Thymus (tissue), 11 donors: Measurements from ENCODE around the gene CNST. TPM values are rescaled to one million over a fixed set of nuclear protein-coding genes. Genes with fewer than 3 reads are reported as not detected.
"Not testable (repeated sequence)": the region's sequence is repeated elsewhere in the genome, so short reads cannot be mapped to it uniquely, and the experiment has no call there.

ENCODE experiments used
- DNase-seq, 9 donors: peaks; one replicate each; pipeline ENCODE4 v3.0.0-alpha.2; 2013; ENCODE audit warnings: low spot score in 9 of 9, low read depth in 6 of 9, missing footprints in 1 of 9
- H3K27ac ChIP-seq, 2 donors: one replicate each; pipeline ENCODE4 v1.5.1; 2013; ENCODE audit warnings: control low read depth in 1 of 2, low read depth in 1 of 2, low read length in 1 of 2, mild to moderate bottlenecking in 1 of 2, moderate library complexity in 1 of 2
- H3K27me3 ChIP-seq, 2 donors: one replicate each; pipeline ENCODE4 v1.5.1; 2013; ENCODE audit warnings: low read length in 1 of 2; ENCODE audit not compliant: control insufficient read depth in 2 of 2, insufficient read depth in 1 of 2
- H3K36me3 ChIP-seq, 2 donors: one replicate each; pipeline ENCODE4 v1.5.1; 2013; ENCODE audit warnings: low read length in 1 of 2, mild to moderate bottlenecking in 1 of 2, moderate library complexity in 1 of 2; ENCODE audit not compliant: control insufficient read depth in 2 of 2, insufficient read depth in 2 of 2
- H3K4me1 ChIP-seq, 2 donors: one replicate each; pipeline ENCODE4 v1.5.1; 2013; ENCODE audit warnings: low read length in 2 of 2; ENCODE audit not compliant: control insufficient read depth in 2 of 2, insufficient read depth in 2 of 2
- H3K4me3 ChIP-seq, 2 donors: one replicate each; pipeline ENCODE4 v1.5.1; 2013; ENCODE audit warnings: low read length in 2 of 2, control low read depth in 1 of 2, mild to moderate bottlenecking in 1 of 2
- H3K9me3 ChIP-seq, 2 donors: one replicate each; pipeline ENCODE4 v1.5.1; 2013; ENCODE audit warnings: low read length in 1 of 2, mild to moderate bottlenecking in 1 of 2; ENCODE audit not compliant: control insufficient read depth in 2 of 2, insufficient read depth in 1 of 2
- WGBS: extraction: QIAGEN DNeasy Blood & Tissue Kit; methylation state at CpG from one replicate; pipeline ENCODE4 v1.1.7; 2013; 5-methylcytosine and 5-hydroxymethylcytosine counted together
- polyA plus RNA-seq: library from polyadenylated mRNA; stranded (reverse); fragments of 200-250 nt; gene quantifications from one replicate; pipeline ENCODE4 v1.2.3, GENCODE V29; 2013
- total RNA-seq: library from RNA; stranded (reverse); fragments of 120-200 nt; gene quantifications from one replicate; pipeline ENCODE4 v1.2.4, GENCODE V29; 2013
- donor health status: healthy.

Gene CNST
- total and polyA plus RNA-seq, 2 donors = 15.4 to 15.7 TPM

- not testable (repeated sequence) for H3K4me3 ChIP-seq, H3K27ac ChIP-seq, H3K27me3 ChIP-seq, DNase-seq, H3K9me3 ChIP-seq, H3K4me1 ChIP-seq
- WGBS = 96% methylated on average over 19 of the region's 26 CpGs
- peaks cover 21 to 42% of the 10 kb centered on the region in 2 donors for H3K36me3 ChIP-seq
Observed at GRCh38 chr1:246634659-246635058, 68.4 kb downstream of the CNST start.

DNA sequence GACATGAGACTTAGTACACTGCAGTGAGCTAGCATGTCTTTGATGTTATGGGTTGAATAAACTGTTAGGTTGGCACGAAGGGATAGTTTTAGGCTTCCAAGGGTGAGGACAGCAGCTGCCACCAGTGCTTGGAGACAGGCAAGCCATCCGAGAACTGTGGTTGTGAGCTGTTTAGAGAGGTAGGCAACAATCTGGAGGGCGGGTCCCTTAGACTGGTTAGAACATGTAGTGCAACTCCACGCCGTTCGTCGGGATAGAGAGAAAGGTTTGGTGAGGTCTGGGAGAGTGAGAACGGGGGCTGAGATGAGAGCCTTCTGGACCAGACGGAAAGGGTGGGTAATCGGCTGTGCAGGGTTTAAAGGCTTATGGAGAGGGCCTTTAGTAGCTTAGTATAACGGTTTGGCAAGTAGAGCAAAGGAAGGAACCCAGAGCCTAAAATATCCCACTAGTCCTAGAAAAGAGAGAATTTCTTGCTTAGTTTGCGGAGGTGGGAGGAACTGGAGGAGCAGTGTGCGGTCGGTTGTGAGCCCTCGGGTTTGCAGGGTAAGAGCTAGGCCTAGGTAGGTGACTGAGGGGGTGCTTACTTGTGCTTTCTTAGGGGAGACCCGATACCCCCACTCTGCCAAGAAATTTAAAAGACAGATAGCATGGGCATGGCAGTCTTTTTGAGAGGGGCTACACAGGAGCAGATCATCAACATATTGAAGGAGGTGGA, 72.8 kb downstream of the CNST start:
- Histone ChIP-seq H3K36me3 (peaks cover 25 to 41% of the 10 kb centered on the region in 2 donors), H3K27me3 (no peaks in the 10 kb centered on the region), H3K4me1 (no peaks in the 10 kb centered on the region), H3K9me3 (peaks cover 0 to 3% of the 10 kb centered on the region in 2 donors), H3K27ac (no peak overlapping the region), H3K4me3 (no peak overlapping the region)
- WGBS = 97% methylated on average over 16 of the region's 16 CpGs
- no peak for DNase-seq

- H3K36me3 ChIP-seq = peaks cover 30 to 38% of the 10 kb centered on the region in 2 donors
- peaks cover 0 to 3% of the 10 kb centered on the region in 2 donors for H3K9me3 ChIP-seq
- H3K27me3 ChIP-seq = no peaks in the 10 kb centered on the region
- no peak for DNase-seq
- no peak overlapping the region for H3K27ac ChIP-seq
- WGBS = 96% methylated on average over 9 of the region's 9 CpGs
- H3K4me3 ChIP-seq = no peak overlapping the region
- H3K4me1 ChIP-seq = no peaks in the 10 kb centered on the region
Observed at GRCh38 chr1:246639732-246640131, 73.5 kb downstream of the CNST start.

GRCh38 chr1:246640747-246641146, 74.5 kb downstream of the CNST start:
- Histone ChIP-seq H3K4me1 (no peaks in the 10 kb centered on the region), H3K9me3 (peaks cover 0 to 3% of the 10 kb centered on the region in 2 donors), H3K4me3 (no peak overlapping the region), H3K27me3 (no peaks in the 10 kb centered on the region), H3K36me3 (peaks cover 33 to 40% of the 10 kb centered on the region in 2 donors), H3K27ac (no peak overlapping the region)
- WGBS = over 99% methylated on average over 2 of the region's 2 CpGs
- no peak for DNase-seq

GRCh38 chr1:246641394-246641793, 75.1 kb downstream of the CNST start:
- peaks cover 0 to 3% of the 10 kb centered on the region in 2 donors for H3K9me3 ChIP-seq
- 93% methylated on average over 2 of the region's 2 CpGs for WGBS
- DNase-seq = no peak
- no peaks in the 10 kb centered on the region for H3K27me3 ChIP-seq
- H3K4me3 ChIP-seq = no peak overlapping the region
- H3K36me3 ChIP-seq = peaks cover 33 to 41% of the 10 kb centered on the region in 2 donors
- no peak overlapping the region for H3K27ac ChIP-seq
- no peaks in the 10 kb centered on the region for H3K4me1 ChIP-seq

GRCh38 chr1:246642719-246643118, 76.5 kb downstream of the CNST start:
- H3K27ac ChIP-seq = no peak overlapping the region
- no peaks in the 10 kb centered on the region for H3K4me1 ChIP-seq
- H3K9me3 ChIP-seq = peaks cover 0 to 3% of the 10 kb centered on the region in 2 donors
- H3K4me3 ChIP-seq = no peak overlapping the region
- H3K27me3 ChIP-seq = no peaks in the 10 kb centered on the region
- no peak for DNase-seq
- peaks cover 30 to 37% of the 10 kb centered on the region in 2 donors for H3K36me3 ChIP-seq
- WGBS = over 99% methylated on average over 6 of the region's 6 CpGs

- Histone ChIP-seq H3K9me3 (peaks cover 0 to 3% of the 10 kb centered on the region in 2 donors), H3K36me3 (peaks cover 33 to 36% of the 10 kb centered on the region in 2 donors), H3K27ac (no peak overlapping the region), H3K4me1 (no peaks in the 10 kb centered on the region), H3K4me3 (no peak overlapping the region), H3K27me3 (no peaks in the 10 kb centered on the region)
- WGBS = 95% methylated on average over 10 of the region's 10 CpGs
- DNase-seq = no peak
Observed at GRCh38 chr1:246647113-246647512, 80.9 kb downstream of the CNST start.

GRCh38 chr1:246647513-246647912, 81.3 kb downstream of the CNST start:
- WGBS = 98% methylated on average over 8 of the region's 8 CpGs
- Histone ChIP-seq H3K27ac (no peak overlapping the region), H3K4me3 (no peak overlapping the region), H3K4me1 (no peaks in the 10 kb centered on the region), H3K9me3 (peaks cover 0 to 3% of the 10 kb centered on the region in 2 donors), H3K27me3 (no peaks in the 10 kb centered on the region), H3K36me3 (peaks cover 33 to 36% of the 10 kb centered on the region in 2 donors)
- DNase-seq = no peak

GRCh38 chr1:246651012-246651695, 84.9 kb downstream of the CNST start:
- Histone ChIP-seq H3K36me3 (peaks cover 23 to 36% of the 10 kb centered on the region in 2 donors), H3K9me3 (no peaks in the 10 kb centered on the region), H3K4me3 (no peak overlapping the region), H3K27me3 (no peaks in the 10 kb centered on the region), H3K4me1 (no peaks in the 10 kb centered on the region), H3K27ac (no peak overlapping the region)
- no peak for DNase-seq
- 81% methylated on average over 6 of the region's 6 CpGs for WGBS
